Testis (tissue), 2 donors: ENCODE results near the gene AADACL2.

Experiments
- POLR2A ChIP-seq: fragments of 450-650 bp; IDR thresholded peaks from one replicate; pipeline ENCODE4 v1.6.1; 2017; ENCODE audit warnings: antibody characterized with exemption, mild to moderate bottlenecking, moderate library complexity
- TF ChIP-seq, protein P1 (sequence below), 3 experiments: fragments of 450-650 bp in 2 of 3; fragments of 200-600 bp in 1 of 3; sonication (generic) in 1 of 3; IDR thresholded peaks; one replicate each; pipeline ENCODE4 v1.5.1; 2016 to 2019; ENCODE audit warnings: antibody characterized with exemption in 3 of 3, mild to moderate bottlenecking in 2 of 3, moderate library complexity in 1 of 3

DNA sequence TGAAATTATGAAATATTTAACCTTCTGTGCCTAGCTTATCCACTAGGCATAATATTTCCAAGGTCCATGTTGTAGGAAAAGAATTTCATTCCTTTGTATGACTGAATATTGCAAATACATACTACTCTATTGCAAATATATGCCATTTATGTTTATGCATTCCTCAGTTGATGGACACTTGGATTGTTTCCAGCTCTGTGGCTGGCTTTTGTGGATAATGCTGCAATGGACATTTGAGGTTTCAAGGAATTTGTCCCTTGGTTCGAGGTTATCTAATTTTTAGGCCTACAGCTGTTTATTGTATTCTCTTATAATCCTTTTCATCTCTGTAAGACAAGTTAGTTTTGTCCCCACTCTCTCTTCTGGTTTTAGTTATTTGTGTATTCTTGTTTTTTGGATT, 7.7 kb upstream of the AADACL2 start:
- TF ChIP-seq, protein P1, sequence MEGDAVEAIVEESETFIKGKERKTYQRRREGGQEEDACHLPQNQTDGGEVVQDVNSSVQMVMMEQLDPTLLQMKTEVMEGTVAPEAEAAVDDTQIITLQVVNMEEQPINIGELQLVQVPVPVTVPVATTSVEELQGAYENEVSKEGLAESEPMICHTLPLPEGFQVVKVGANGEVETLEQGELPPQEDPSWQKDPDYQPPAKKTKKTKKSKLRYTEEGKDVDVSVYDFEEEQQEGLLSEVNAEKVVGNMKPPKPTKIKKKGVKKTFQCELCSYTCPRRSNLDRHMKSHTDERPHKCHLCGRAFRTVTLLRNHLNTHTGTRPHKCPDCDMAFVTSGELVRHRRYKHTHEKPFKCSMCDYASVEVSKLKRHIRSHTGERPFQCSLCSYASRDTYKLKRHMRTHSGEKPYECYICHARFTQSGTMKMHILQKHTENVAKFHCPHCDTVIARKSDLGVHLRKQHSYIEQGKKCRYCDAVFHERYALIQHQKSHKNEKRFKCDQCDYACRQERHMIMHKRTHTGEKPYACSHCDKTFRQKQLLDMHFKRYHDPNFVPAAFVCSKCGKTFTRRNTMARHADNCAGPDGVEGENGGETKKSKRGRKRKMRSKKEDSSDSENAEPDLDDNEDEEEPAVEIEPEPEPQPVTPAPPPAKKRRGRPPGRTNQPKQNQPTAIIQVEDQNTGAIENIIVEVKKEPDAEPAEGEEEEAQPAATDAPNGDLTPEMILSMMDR (IDR thresholded peaks at IDR 0.05), result no peak
- no peak for TF ChIP-seq POLR2A
